SIG-M5 (cell line): Measurements from ENCODE around the gene SEL1L3.

Source experiments
- DNase-seq: peaks from one replicate; lab custom pipeline; 2025; lab: John Stamatoyannopoulos, UW

The SEL1L3 gene

DNA sequence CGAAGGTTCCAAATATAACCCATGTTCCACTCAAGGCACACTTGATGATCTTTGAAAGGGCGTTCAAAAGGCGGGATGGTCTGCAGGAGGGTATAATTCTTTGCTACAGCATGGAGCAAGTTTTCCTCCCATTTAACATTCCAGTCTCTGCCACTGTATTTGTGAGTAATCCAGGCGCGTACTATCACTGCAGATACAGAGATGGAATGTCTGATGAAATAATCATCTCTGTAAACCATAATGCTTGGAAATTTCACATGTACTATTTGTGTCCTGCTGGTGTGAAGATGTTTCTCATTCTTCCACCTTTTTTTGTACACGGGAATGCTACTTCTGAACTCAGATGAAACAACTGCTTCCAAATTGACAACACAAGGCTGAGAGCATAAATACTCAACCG lies 15.5 kb downstream of the SEL1L3 start:
- DNase-seq = no peak

DNA sequence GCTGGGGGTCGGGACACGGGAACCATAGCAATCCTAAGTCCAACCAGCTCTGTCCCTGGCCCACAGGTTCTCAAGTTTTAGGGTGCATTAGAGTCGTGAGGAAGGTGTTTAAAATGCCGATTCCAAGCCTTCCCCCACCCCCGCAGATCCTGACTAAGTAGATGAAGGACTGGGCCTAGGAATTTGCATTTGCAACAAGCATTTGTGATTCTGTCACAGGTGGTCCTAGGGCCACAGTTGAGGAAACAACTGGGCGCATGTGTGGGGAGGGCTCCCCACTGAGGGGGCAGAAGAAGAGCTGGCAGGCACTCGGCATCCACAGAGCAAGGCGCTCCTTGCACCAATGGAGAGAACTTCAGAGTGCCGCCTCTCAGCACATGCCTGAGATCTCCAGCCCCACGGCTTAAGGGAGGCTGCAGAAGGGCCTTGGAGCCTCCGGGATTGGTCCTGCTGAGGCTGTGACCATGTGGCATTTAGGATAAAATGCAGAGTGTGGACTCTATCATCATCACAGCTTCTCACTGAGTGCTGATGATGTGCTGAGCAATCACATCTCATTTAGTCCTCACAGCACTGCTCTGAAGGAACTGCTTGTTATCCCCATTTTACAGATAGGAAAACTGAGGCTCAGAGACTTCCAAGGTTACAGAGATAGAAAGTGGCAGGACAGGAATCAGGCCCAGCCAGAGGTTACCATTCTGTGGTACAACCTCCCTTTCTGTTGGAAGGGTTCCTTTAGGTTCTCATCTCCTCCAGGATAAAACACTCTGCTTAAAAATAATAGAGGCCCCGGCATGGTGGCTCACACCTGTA lies 16.7 kb downstream of the SEL1L3 start:
- no peak for DNase-seq

DNA sequence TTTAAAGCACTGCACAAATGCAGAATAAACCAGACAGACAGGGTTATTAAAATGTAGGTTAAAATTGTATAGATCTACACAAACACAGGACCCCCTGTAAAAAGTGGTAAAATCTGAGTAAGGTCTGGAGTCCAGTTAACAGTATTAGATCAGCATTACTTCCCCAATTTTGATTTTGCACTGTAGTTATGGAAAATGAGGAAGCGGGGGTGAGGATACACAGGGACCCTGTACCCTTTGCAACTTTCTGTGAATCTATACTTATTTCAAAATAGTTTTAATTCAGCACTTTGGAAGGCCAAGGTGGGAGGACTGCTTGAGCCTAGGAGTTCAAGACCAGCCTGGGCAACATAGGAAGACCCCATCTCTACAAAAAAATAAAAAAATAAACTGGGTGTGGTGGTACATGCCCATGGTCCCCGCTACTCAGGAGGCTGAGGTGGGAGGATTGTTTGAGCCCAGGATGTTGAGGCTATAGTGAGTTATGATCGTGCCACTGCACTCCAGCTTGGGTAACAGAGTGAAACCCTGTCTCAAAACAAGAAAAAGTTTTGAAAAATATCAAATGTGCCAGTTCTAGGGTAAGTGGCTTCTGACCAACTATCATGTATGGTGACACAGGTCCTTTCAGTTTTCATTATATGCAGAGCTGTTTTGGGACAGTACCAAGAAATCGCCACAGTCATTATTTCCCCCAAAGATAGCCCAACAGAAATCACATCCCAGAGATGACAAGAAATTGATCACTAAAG lies 17.7 kb downstream of the SEL1L3 start:
- no peak for DNase-seq

DNA sequence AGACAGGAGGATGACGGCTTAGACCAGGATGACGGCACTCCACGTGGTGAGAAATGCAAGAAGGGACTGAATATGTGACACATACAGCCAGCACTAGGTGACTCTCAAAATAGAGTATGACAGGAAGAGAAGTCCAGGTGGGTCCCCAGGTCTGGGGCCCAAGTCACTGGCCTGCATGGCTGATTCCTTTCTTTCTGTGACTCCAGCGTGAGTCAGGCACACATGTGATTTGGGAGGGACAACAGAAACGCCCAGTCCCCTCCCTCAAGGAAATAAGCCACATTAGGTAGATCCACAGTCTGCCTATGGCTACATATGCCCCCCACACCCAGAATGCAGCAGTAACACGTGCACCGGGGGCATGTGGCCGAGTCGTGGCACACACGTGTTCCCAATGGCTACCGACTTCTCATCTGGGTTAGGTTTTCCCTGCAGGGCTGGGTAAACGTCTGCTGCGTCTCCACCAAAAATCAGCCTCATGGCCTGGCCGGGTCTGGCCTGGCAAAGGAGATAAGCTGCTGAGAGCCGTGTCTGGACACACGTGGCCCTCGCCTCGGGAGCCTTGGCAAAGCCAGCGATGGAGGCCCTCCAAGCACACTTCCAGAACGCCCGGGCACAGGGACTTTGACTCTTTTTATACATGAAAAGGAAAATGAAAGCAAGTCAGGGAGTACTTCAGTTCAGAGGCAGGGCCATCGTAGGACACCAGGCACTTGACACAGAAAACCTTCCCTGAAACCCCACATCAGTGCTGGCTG lies 19.3 kb downstream of the SEL1L3 start:
- DNase-seq = no peak

DNA sequence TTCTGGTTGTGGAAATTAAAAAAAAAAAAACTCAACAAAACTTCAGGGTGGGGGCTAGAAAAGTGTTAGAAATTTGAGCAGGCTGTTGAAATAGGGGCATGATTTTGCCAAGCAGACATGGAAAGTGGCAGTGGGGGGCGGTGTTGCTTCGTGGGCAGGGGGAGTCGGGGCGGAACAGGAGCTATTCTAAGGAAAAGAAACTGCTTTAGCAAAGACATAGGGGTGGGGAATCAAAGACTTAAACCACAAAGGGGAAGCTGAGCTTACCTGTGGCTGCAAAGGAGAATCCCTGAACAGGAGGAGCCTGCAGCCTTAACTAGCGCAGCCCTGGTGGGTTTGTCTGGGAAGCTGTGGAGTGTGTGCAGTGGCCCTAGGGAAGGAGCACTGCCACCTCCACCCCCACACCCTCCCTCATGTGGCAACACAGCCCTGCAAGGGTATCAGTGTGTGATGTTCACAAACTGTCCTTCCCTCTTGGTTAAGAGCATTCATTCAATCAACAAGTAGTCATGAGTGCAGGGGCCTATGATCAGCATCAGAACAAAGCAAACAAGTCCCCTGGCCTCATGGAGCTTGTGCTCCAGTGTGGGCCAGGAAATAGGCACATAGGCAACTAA lies 20.5 kb downstream of the SEL1L3 start:
- DNase-seq = no peak

DNA sequence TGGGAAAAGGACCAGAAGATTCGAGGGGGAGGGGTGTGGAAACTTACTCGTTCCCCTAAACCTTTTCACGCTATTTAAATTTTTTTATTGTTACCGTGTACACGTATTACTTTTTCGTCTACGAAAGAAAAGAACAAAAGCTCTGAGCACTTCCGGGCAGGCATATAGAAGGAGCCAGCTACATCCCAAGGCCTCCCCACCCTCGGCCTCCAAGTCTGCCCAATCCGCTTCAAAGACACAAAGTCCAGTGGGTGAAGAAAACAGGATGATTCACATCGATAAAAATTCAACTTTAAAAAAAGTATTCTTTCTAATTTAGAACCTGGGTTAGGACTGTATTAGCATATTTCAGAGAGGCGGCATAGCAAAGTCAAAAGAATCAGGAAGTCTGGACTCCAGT lies 23.1 kb downstream of the SEL1L3 start:
- DNase-seq = no peak

DNA sequence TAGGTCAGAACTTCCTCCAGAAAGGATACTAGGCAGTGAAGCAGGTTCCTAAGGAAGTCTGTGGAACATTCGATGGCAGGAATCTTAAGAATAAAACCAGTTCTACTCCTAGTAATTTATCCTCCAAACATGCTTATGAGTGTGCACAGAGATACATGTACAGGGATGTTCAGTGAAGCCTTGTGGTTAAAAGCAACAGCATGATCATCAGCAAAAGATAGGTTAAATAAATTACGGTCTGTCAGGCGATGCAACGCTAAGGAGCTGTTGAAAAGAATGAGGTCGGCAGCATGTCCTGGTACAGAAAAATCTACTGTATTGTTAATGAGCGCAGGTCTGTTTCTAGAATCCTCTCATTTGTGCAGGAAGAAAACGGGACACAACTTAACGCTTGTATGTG lies 23.6 kb downstream of the SEL1L3 start:
- DNase-seq = no peak

DNA sequence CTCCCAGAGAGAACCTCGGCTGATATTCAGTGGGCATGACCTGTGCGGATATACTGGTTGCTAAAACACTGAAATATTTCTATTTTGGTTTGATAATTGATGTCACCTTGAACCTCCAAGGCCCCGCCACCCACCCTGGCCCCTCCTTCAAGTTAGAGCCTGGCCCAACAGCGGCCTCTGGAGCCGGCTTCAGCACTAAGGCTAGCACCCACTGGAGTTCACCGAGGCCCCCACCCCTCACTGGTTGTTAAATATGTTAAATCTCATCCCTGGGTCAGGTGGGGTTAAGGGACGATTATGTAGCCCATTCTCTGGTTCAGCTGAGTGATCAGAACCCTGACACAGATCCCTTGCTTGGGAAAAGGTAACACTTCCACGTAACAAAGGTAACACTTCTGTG lies 24.3 kb downstream of the SEL1L3 start:
- no peak for DNase-seq

DNA sequence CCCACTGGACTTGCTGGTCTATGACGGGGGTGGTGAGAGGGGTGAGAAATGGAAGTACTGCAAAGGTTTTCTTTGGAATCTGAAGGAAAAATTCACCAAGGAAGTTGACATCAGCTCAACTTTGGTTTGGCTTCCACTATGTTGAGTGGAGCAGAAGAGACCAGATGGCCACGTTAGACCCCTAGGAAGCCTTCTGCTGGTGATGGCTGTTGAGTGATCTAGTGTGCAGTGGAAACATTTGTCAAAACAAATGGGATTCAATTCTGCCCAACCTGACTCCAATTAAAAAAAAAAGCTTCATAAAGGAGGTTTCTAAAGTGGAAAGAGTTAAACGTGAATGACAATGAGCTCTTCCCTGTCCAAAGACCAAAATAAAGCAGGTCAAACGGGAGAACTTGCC lies 25.7 kb downstream of the SEL1L3 start:
- DNase-seq = no peak

DNA sequence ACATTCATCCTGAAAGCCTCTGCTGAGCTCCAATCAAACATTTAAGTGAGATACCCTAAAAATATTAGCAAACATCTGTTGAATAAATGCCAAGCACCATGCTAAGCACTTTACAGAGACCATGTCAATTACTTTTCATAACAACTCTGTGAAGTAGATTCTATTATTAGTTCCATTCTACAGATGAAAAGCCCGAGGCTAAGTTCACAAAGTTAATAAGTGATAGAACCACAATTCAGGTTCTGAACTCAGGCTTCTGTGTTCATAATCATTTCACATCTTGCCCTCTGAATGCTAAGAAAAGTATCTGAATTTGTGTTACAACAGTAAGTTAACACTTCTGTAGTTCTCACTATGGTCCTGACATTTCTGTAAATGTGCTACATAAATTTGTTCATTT lies 27.4 kb downstream of the SEL1L3 start:
- no peak for DNase-seq

DNA sequence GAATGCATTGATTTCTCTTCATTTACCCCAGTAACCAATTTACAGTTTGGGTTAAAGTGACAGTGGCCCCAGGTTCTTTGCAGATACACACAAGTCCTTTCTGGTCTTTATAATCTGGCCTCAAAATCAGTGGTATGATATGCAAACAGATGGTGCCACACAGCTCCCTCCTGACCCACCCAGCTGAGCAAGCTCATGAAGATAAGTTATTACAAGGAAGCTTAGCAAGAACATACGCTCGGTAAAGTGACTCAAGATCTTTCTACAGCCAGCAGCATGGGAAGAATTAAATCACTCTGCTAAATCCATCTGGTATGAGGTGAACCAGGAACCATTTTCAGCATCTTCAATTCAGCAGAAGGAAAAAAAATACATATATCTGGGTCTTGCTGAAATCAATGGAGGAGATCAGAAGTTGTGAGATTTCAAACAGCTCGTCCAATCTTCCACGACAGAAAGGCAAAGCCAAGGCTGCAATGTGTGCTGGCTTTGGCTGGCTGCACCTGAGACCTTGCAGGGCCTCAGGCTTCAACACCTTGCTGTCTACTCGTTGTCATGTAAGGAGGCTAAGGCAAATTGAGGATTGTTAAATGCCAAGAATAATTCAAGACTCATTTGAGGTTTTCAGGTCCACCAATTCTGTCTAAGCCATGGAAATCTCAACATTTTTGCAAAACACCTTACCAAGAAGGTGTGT lies 28.2 kb downstream of the SEL1L3 start:
- DNase-seq = no peak

DNA sequence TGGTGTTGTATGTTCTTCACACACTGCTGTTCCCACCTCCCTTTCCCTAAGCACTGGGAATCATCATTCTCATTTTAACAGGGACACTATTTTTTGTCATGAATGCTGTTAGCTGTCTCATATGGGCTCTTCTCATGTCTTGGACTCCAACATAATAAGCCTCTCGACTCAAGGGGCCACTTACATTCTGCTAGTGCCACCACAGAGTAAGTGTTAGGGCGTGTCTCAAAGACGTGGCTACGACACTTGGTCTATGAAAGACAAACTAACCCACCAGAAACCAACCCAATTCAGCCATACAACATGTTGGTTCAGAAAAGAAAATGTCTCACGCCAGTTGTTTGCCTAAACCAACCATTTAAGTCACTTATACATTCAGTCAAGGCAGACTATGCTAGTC lies 32.2 kb downstream of the SEL1L3 start:
- DNase-seq = no peak

DNA sequence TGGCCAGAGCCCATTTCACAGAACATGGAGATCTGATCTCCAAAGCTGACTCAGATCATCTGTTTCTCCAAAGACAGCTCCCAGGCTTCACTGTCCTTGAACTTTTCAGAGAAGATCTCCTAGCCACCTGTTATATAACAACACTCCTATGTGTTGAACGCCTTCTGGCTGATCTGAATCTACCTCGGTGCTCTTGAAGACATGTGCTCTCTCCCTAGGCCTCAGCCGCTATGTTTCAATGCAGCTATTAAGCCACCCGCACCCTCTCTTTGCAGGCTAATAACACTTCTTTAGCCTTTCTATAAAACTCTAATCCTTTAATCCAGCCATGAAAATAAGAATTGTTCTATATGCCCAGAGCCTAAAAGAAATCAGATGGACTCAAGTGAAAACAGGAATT lies 34.9 kb downstream of the SEL1L3 start:
- no peak for DNase-seq

DNA sequence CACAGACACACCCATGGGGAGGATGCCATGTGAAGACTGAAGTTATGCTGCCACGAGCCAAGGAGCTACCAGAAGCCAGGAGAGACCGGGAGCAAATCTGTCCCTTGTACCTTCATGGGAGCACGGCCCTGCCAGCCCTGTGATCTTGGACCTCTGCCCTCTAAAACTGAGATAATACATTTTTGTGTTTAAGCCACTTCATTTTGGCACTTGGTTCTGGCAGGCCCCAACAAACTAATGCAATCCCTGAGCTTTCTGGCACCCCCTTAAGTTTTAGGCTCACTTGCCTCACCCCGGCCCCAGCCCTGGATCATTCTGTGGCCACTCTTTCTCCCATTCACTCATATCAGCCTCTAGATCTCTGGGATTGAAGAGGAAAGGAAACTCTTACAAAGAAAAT lies 35.4 kb downstream of the SEL1L3 start:
- DNase-seq = no peak

DNA sequence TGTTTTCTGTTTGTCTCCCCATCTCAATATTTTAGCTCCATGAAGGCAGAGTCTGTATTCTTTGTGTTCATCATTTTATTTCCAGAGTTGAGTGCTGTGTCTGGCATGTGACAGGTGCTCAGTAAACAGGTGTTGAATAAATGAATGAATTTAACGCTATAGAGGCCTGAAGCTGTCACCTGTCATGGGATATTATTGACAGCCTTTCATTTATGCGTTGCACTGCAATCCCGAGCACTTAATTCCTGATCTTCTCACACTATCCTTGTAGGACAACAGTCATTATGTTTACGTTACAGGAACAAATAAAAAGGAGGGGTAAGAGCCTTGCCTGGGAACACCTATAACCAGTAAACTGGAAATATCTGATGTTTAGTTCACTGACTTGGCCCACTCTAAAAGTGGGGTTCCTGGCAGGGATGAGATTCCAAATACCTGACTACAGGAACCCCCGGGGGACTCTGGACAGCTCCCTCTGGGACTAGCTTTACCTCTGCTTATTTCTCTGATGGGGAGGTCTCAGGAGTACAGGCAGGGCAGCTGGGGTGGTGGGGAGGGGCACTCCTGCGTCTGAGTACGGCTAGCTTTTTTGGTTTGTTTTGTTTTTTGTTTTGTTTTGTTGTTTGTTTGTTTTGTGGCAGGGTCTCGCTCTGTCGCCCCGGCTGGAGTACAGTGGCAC lies 36.6 kb downstream of the SEL1L3 start:
- no peak for DNase-seq

DNA sequence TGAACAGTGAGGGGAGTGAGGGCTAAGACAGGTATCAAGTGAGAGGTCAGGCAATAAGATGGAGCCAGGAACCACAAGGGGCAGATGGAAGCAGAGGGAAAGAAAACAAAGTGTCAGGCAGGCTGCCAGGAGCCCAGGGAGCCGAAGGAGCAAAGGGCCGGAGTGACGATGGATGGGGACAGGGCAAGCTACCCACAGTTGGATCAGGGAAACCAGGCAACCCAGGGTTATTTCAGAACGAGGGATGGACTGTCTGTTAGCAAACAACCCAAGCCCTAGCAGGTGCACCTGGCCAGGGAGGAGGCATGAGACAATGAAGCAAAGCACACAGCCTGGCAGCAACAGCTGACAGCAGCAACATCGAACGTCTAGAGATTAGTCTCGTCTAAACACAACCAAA lies 39.2 kb downstream of the SEL1L3 start:
- no peak for DNase-seq

DNA sequence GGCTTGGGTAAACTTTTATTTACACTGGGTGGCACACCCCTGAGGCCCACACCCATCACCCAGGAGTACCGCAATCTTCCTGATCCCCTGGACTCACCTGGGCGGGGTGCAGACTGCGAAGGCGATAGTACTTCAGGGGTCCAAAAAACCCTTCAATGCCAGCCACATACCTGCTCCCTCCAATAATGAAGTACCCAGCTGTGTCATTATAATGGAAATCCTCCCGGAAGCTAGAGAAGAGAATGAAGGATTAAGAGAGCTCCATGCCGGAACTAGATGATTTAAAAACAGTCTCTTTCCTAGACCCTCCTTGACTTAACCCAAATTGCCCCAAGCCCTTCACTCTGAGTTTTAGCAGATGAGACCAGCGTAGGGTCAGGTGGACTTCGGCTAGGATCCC lies 40.9 kb downstream of the SEL1L3 start:
- DNase-seq = no peak

DNA sequence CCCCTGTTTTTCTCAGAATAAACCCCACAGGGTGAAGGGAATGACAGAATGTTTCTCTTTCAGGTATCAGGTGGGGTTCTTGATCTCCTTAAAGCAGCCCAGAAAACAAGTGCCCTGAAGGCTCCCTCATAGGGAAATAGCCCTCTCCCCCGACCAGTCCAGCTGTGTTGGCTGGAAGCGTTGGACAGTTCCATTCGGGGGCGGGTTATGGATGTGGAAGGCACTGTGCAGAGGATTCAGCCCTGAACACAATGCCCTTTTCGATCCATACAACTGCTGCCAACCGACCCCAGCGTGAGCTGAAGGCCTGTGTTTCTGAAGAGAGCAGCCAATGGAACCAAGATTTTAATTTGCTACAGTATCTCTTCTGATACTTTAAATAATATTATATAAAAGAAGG lies 41.5 kb downstream of the SEL1L3 start:
- DNase-seq = no peak

DNA sequence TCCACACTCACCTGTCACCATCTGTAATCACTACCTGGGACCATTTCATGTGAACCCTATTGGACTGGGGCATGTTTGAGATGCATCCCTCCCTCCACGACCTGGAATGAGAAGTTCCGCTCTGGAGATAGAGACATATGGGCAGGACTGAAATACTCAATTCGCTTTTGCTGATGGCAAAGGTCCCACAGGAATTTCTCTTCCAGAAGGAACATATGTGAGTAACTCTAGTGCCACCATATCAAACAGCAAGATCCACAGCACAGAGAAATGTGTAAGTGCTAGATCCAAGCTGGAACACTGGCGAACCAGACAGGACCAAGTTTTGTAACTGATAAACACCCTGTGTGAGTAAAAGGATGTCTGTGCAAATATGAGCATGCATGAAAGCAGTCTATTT lies 43.9 kb downstream of the SEL1L3 start:
- no peak for DNase-seq

DNA sequence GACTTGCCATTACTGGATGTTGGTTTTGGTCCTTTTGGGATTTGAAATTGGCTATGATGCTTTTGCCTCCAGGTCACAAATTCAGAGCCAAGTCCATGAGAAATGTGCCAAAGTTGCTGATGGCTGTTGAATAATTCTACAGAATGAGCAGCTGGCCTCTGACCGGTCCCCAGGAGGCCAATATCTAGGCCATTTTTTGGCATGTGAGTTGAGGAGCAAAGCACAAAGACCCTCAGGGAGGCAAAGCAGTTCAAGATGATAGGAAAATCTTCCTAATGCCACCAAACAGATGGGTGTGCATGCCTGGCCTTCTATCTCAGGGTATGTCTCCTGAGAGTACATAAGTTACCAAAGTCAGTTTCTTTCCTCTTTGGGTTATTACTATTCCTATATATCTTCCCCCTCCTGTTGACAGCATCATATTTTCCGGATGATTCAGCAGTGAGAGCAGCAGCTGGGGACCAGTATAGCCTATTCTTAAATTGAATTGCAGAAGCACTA lies 44.4 kb downstream of the SEL1L3 start:
- no peak for DNase-seq

DNA sequence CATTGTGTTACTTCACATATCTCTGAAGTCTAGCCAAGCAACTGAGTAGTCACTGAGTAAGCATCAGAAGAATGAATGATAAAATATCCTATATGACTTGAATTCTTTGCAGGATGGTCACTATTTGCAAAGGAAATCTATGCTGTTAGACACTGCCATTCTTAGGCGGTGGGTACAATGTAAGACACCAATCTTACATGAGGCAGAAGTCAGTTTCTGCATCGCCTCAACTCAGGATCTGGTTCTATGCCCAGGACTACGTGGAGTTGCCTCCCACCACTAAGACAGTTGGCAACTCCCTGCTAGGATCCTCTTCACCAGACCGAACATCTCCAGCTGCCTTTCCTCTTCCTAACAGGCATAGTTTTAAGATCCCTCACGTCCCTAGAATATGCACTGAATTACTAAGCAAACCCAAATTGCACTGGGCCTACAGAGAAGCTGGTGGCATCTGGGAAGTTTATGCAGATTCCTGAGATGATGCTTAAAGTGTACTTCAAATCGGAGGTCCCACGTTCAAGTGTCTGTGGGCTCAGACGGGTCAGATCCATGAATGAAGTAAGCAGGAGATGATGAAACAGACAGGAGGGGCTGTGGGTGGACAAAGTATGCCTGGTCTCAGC lies 45.6 kb downstream of the SEL1L3 start:
- DNase-seq = no peak
